Measurements from ENCODE around the gene AFAP1. TPM values are rescaled to one million over a fixed set of nuclear protein-coding genes. Genes with fewer than 3 reads are reported as not detected.

Gene AFAP1
- polyA plus RNA-seq, 2 donors, result 2.0 to 4.0 TPM

DNA sequence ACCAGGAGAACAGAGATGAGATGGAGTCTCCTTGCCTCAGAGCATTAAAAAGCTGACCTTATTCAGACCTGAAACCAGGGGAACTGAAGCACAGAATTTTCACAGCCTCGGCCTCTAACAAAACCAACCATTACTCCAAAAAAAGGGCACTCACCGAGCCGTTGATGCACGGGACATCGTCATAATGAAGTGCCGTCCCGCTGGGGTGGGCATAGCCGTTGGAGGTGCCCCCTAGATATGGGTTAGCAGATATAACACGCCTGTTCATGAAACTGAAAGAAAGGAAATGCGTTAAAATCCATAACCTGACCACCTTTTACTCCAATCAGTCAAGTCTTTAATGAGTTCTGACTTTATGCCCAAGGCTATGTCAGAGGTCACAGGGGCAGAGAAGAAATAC is 153.6 kb downstream of the AFAP1 start:
- H3K36me3 ChIP-seq (ENCODE audit: control insufficient read depth in 2 of 2, insufficient read depth in 2 of 2, low read length in 1 of 2), result peaks cover 0 to 1% of the 10 kb centered on the region in 2 donors
- H3K4me3 ChIP-seq (ENCODE audit: low read depth in 1 of 2, low read length in 2 of 2), result no peak overlapping the region
- H3K27ac ChIP-seq (ENCODE audit: low read depth in 2 of 2, low read length in 1 of 2), result no peak overlapping the region
- peaks cover 0 to 2% of the 10 kb centered on the region in 2 donors for H3K4me1 ChIP-seq (ENCODE audit: control insufficient read depth in 2 of 2, insufficient read depth in 2 of 2, low read length in 1 of 2)
- WGBS, 2 donors, result 92 to 95% methylated on average over 10 of the region's 10 CpGs
- H3K9me3 ChIP-seq (ENCODE audit: control insufficient read depth in 2 of 2, insufficient read depth in 1 of 2, low read depth in 1 of 2, low read length in 1 of 2), result no peaks in the 10 kb centered on the region
- no peaks in the 10 kb centered on the region for H3K27me3 ChIP-seq (ENCODE audit: control insufficient read depth in 1 of 2, insufficient read depth in 2 of 2, low read length in 2 of 2)

DNA sequence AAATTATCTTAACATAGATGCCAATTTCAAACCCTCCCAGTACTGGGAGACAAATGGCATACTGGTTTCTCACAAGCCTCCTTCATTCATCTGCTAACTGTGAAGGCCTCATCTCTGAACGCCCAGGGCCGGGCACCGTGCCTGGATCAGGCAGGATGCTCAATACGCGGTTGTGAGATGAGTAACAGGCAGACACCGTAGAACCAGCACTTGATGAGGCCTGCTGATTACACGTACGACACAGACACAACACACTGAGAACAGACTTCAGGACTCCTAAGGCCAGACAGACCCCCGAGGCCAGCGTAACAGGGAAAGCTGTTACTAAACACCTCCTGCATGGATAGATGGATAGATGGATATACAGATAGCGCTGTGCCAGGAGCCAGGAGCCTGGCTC is 154.6 kb downstream of the AFAP1 start:
- Histone ChIP-seq H3K27ac (ENCODE audit: low read depth in 2 of 2, low read length in 1 of 2) (no peak overlapping the region), H3K4me3 (ENCODE audit: low read depth in 1 of 2, low read length in 2 of 2) (no peak overlapping the region), H3K9me3 (ENCODE audit: control insufficient read depth in 2 of 2, insufficient read depth in 1 of 2, low read depth in 1 of 2, low read length in 1 of 2) (no peaks in the 10 kb centered on the region), H3K4me1 (ENCODE audit: control insufficient read depth in 2 of 2, insufficient read depth in 2 of 2, low read length in 1 of 2) (peaks cover 0 to 2% of the 10 kb centered on the region in 2 donors), H3K36me3 (ENCODE audit: control insufficient read depth in 2 of 2, insufficient read depth in 2 of 2, low read length in 1 of 2) (no peaks in the 10 kb centered on the region), H3K27me3 (ENCODE audit: control insufficient read depth in 1 of 2, insufficient read depth in 2 of 2, low read length in 2 of 2) (no peaks in the 10 kb centered on the region)
- WGBS, 2 donors, result 84 to 88% methylated on average over 11 of the region's 11 CpGs

DNA sequence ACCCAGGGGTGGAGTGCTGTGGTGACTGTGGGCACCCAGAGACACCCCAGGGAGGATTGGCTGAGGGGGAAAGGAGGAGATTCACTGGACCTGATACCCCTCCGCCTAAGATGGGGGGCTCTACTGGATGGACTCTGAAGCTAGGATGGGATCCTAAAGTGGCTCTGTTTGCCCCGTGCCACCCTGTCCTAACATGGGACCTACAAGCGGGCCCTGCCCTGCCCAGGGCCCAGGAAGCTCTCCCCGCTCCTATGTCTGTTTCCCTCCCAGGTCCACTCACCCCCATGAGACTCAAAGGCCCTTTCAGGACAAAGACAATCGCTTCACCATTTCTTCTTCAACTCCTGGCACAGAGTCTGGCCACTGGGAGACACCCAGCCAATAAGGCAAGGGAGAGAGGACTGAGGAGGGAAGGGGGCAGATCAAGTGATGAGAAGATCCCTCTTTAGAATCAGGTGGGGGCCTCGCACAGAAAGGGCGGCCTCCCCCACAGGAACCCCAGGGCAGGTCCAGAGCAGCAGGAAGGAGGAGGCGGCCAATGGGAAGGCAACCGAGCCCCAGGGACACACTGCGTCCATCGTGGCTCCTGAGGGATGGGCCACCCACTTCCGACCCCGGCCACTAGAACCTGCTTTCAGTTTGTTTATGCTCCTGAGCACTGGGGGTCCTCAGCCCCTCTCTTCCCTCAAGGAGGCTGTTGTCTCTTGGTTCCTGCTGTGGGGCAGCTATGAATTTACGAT is 155.4 kb downstream of the AFAP1 start:
- Histone ChIP-seq H3K4me1 (ENCODE audit: control insufficient read depth in 2 of 2, insufficient read depth in 2 of 2, low read length in 1 of 2) (peaks cover 0 to 2% of the 10 kb centered on the region in 2 donors), H3K4me3 (ENCODE audit: low read depth in 1 of 2, low read length in 2 of 2) (no peak overlapping the region), H3K9me3 (ENCODE audit: control insufficient read depth in 2 of 2, insufficient read depth in 1 of 2, low read depth in 1 of 2, low read length in 1 of 2) (no peaks in the 10 kb centered on the region), H3K27me3 (ENCODE audit: control insufficient read depth in 1 of 2, insufficient read depth in 2 of 2, low read length in 2 of 2) (no peaks in the 10 kb centered on the region), H3K27ac (ENCODE audit: low read depth in 2 of 2, low read length in 1 of 2) (no peak overlapping the region), H3K36me3 (ENCODE audit: control insufficient read depth in 2 of 2, insufficient read depth in 2 of 2, low read length in 1 of 2) (no peaks in the 10 kb centered on the region)
- 92 to 94% methylated on average over 14 of the region's 14 CpGs for WGBS, 2 donors

DNA sequence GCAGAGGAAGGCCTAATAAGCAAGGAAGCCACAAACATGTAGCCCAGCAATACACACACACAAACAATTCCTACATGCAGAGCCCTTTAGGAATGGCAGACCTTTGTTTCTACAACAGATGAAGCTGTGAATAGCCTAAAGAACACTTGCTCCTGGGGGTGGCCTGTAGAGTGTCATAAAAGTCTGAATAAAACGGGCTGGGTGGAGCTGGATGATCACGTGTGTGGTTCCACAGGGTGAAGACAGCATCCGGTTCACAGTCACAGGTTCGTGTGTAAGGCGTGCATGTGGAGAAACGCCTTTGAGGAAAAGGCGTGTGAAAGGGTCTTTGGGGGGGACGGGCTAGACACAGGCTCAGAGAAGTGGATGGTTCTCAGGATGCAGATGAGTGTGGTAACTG is 156.1 kb downstream of the AFAP1 start:
- peaks cover 0 to 2% of the 10 kb centered on the region in 2 donors for H3K4me1 ChIP-seq (ENCODE audit: control insufficient read depth in 2 of 2, insufficient read depth in 2 of 2, low read length in 1 of 2)
- no peak overlapping the region for H3K4me3 ChIP-seq (ENCODE audit: low read depth in 1 of 2, low read length in 2 of 2)
- H3K27me3 ChIP-seq (ENCODE audit: control insufficient read depth in 1 of 2, insufficient read depth in 2 of 2, low read length in 2 of 2), result no peaks in the 10 kb centered on the region
- no peaks in the 10 kb centered on the region for H3K9me3 ChIP-seq (ENCODE audit: control insufficient read depth in 2 of 2, insufficient read depth in 1 of 2, low read depth in 1 of 2, low read length in 1 of 2)
- no peak overlapping the region for H3K27ac ChIP-seq (ENCODE audit: low read depth in 2 of 2, low read length in 1 of 2)
- 89% methylated on average over 8 of the region's 8 CpGs for WGBS, 2 donors
- H3K36me3 ChIP-seq (ENCODE audit: control insufficient read depth in 2 of 2, insufficient read depth in 2 of 2, low read length in 1 of 2), result peaks cover 0 to under 1% of the 10 kb centered on the region in 2 donors

DNA sequence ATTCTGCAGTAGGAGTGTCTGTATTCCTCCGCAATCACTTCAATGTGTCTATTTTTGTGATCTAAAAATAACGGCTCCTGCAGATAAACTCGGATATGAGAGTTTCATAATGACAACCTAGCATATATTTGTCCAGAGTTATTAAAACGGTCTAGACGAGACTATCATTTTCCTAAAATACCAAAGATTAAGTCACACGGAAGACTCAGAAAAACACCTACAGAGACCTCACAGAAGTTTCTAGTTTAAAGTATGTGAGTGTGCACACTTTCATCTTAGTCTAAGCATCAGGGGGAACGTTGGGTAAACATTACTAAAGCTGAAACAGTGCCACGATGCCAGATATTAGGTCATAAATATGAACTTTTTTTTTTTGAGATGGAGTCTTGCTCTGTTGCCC is 156.9 kb downstream of the AFAP1 start:
- H3K27ac ChIP-seq (ENCODE audit: low read depth in 2 of 2, low read length in 1 of 2), result no peak overlapping the region
- peaks cover 2 to 6% of the 10 kb centered on the region in 2 donors for H3K36me3 ChIP-seq (ENCODE audit: control insufficient read depth in 2 of 2, insufficient read depth in 2 of 2, low read length in 1 of 2)
- peaks cover 0 to 2% of the 10 kb centered on the region in 2 donors for H3K4me1 ChIP-seq (ENCODE audit: control insufficient read depth in 2 of 2, insufficient read depth in 2 of 2, low read length in 1 of 2)
- WGBS, 2 donors, result 57 to 63% methylated on average over 8 of the region's 8 CpGs
- no peaks in the 10 kb centered on the region for H3K9me3 ChIP-seq (ENCODE audit: control insufficient read depth in 2 of 2, insufficient read depth in 1 of 2, low read depth in 1 of 2, low read length in 1 of 2)
- no peaks in the 10 kb centered on the region for H3K27me3 ChIP-seq (ENCODE audit: control insufficient read depth in 1 of 2, insufficient read depth in 2 of 2, low read length in 2 of 2)
- H3K4me3 ChIP-seq (ENCODE audit: low read depth in 1 of 2, low read length in 2 of 2), result no peak overlapping the region

DNA sequence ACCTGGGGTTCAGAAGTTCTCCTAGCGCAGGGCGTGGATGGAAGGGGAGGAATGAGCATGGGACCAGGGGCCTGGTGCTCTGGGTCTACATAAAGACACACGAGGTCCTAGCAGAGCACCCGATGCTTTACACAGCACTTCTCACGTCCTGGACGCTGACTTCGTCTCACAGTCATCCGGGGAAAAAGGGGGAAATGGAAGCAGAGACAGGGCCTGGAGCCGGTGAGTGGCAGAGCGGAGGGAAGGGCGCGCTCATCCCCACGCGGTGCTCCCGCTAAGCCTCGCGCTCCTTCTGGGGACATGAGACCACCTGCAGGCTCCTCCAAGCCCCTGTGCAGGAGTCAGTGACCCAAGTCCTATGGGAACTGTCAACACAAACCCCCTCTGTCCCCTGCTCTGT is 157.7 kb downstream of the AFAP1 start:
- Histone ChIP-seq H3K9me3 (ENCODE audit: control insufficient read depth in 2 of 2, insufficient read depth in 1 of 2, low read depth in 1 of 2, low read length in 1 of 2) (no peaks in the 10 kb centered on the region), H3K27me3 (ENCODE audit: control insufficient read depth in 1 of 2, insufficient read depth in 2 of 2, low read length in 2 of 2) (no peaks in the 10 kb centered on the region), H3K4me3 (ENCODE audit: low read depth in 1 of 2, low read length in 2 of 2) (no peak overlapping the region), H3K4me1 (ENCODE audit: control insufficient read depth in 2 of 2, insufficient read depth in 2 of 2, low read length in 1 of 2) (peaks cover 0 to 2% of the 10 kb centered on the region in 2 donors), H3K36me3 (ENCODE audit: control insufficient read depth in 2 of 2, insufficient read depth in 2 of 2, low read length in 1 of 2) (peaks cover 2 to 10% of the 10 kb centered on the region in 2 donors), H3K27ac (ENCODE audit: low read depth in 2 of 2, low read length in 1 of 2) (no peak overlapping the region)
- WGBS, 2 donors, result 85 to 92% methylated on average over 17 of the region's 17 CpGs

DNA sequence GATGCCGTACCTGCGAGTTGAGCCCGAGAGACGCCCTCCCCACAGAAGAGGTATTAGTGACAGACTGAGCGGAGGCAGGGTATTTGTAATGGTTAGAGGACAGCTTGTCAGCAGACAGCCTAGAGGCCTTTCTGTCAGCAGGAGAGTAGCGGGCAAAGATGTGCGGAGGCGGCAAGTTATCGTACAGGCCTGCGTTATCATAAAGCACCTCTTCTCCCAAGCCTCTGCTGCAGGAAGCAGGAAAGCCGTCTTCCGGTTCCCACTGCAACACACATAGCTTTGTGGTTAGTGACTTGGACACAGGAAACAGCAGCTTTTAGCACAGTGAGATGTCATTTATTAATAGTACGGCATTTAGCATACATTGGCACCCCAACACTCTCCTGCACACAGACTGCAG is 158.3 kb downstream of the AFAP1 start:
- no peaks in the 10 kb centered on the region for H3K27me3 ChIP-seq (ENCODE audit: control insufficient read depth in 1 of 2, insufficient read depth in 2 of 2, low read length in 2 of 2)
- peaks cover 0 to 2% of the 10 kb centered on the region in 2 donors for H3K4me1 ChIP-seq (ENCODE audit: control insufficient read depth in 2 of 2, insufficient read depth in 2 of 2, low read length in 1 of 2)
- H3K36me3 ChIP-seq (ENCODE audit: control insufficient read depth in 2 of 2, insufficient read depth in 2 of 2, low read length in 1 of 2), result peaks cover 2 to 10% of the 10 kb centered on the region in 2 donors
- peak overlapping the region; percentile 15 to 36 for H3K27ac ChIP-seq (ENCODE audit: low read depth in 2 of 2, low read length in 1 of 2)
- 72 to 77% methylated on average over 13 of the region's 13 CpGs for WGBS, 2 donors
- H3K4me3 ChIP-seq (ENCODE audit: low read depth in 1 of 2, low read length in 2 of 2), result no peak overlapping the region
- H3K9me3 ChIP-seq (ENCODE audit: control insufficient read depth in 2 of 2, insufficient read depth in 1 of 2, low read depth in 1 of 2, low read length in 1 of 2), result no peaks in the 10 kb centered on the region

DNA sequence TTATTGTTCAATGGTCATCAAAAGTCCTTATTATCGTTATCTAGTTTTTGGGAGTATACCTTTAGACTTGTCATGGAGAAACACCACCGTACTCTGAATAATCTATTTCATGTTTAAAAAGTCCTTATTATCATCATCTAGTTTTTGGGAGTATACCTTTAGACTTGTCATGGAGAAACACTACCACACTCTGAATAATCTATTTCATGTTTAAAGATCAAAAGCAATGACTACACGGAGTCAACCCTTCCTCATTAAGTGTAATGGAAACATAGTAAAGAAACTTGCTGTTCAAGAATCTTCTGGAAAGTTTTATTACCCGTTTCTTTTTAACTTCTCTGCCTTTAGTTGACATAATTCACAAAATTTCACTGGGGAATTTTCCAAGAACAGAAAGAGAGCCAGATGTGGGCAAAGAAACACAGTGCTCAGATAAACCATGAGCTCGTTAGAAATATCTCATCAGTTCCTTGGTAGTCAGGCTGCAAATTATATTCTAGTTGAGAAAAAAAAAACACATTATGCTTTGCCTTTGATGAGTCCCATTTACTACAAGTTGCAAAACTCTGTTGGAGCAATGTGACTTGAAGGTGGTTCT is 158.8 kb downstream of the AFAP1 start:
- WGBS, 2 donors, result 70 to 71% methylated on average over 5 of the region's 5 CpGs
- H3K4me3 ChIP-seq (ENCODE audit: low read depth in 1 of 2, low read length in 2 of 2), result no peak overlapping the region
- H3K9me3 ChIP-seq (ENCODE audit: control insufficient read depth in 2 of 2, insufficient read depth in 1 of 2, low read depth in 1 of 2, low read length in 1 of 2), result no peaks in the 10 kb centered on the region
- H3K36me3 ChIP-seq (ENCODE audit: control insufficient read depth in 2 of 2, insufficient read depth in 2 of 2, low read length in 1 of 2), result peaks cover 2 to 10% of the 10 kb centered on the region in 2 donors
- no peaks in the 10 kb centered on the region for H3K27me3 ChIP-seq (ENCODE audit: control insufficient read depth in 1 of 2, insufficient read depth in 2 of 2, low read length in 2 of 2)
- peak overlapping the region in 1 of 2 donors; percentile 15 for H3K27ac ChIP-seq (ENCODE audit: low read depth in 2 of 2, low read length in 1 of 2)
- peaks cover 0 to 2% of the 10 kb centered on the region in 2 donors for H3K4me1 ChIP-seq (ENCODE audit: control insufficient read depth in 2 of 2, insufficient read depth in 2 of 2, low read length in 1 of 2)

DNA sequence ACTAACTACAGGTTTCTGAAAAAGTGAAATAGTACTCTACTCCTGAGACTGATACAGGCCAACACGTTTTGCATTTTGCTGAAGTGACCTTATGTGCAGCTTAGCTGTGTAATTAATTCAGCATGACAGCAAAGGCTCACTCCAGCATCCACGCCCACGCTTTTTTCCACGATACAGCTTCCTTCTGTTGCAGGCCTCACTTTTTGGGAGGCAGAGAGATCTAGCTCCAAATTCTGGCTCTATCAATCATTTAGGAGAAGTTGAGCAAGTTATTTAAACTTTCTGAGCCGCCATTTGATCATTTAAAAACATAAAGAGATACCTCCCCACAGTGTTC is 160.3 kb downstream of the AFAP1 start:
- 61 to 63% methylated on average over 5 of the region's 5 CpGs for WGBS, 2 donors
- Histone ChIP-seq H3K27me3 (ENCODE audit: control insufficient read depth in 1 of 2, insufficient read depth in 2 of 2, low read length in 2 of 2) (no peaks in the 10 kb centered on the region), H3K9me3 (ENCODE audit: control insufficient read depth in 2 of 2, insufficient read depth in 1 of 2, low read depth in 1 of 2, low read length in 1 of 2) (no peaks in the 10 kb centered on the region), H3K36me3 (ENCODE audit: control insufficient read depth in 2 of 2, insufficient read depth in 2 of 2, low read length in 1 of 2) (peaks cover 3 to 10% of the 10 kb centered on the region in 2 donors), H3K4me3 (ENCODE audit: low read depth in 1 of 2, low read length in 2 of 2) (no peak overlapping the region), H3K4me1 (ENCODE audit: control insufficient read depth in 2 of 2, insufficient read depth in 2 of 2, low read length in 1 of 2) (peaks cover 0 to 2% of the 10 kb centered on the region in 2 donors), H3K27ac (ENCODE audit: low read depth in 2 of 2, low read length in 1 of 2) (peak overlapping the region in 1 of 2 donors; percentile 6)
